ENCODE measurements around the gene OGFR. TPM values are rescaled to one million over a fixed set of nuclear protein-coding genes. Genes with fewer than 3 reads are reported as not detected.

OGFR gene
- polyA plus RNA-seq, 1 experiment, result 19.7 TPM

DNA sequence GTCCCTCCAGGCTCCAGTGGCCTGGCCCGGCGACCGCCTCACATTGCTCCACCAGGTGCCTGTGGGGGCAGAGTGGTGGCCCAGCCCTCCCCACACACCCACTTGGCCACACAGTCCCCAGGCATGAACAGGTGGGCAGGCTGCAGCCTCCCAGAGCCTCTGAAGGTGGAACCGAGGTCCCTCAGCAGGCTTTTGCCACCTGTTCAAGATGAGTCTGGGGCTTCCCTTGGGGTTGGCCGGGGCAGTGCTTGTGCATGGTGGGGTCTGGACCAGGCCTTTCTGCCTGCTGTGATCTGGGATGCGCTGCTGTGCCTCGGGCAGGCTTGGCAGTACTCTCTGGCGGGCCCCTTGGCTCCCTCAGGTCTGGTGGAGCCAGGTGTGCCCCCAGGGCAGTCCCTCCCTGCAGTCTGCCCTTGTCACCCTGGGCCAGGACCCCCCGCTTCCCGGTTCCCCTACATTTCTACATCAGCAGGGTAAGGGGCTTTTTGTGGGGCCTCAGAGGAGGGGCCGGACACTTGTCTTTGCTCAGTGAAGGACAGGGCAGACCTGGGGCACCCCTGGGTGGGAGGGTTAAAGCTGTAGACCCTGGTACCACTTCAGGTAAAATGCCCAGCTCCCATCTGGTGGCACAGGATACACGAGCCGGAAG lies 9.5 kb downstream of the OGFR start:
- H3K27ac ChIP-seq (ENCODE audit: low read depth, low read length), result no peak overlapping the region
- H3K27me3 ChIP-seq (ENCODE audit: control insufficient read depth, insufficient read depth, low read length), result peaks cover 22% of the 10 kb centered on the region
- DNase-seq (ENCODE audit: low read depth, low spot score), result no peak
- no peaks in the 10 kb centered on the region; the same call in 1 of the 2 replicates for H3K9me3 ChIP-seq (ENCODE audit: control insufficient read depth, insufficient read depth, low read length)
- ChIA-PET CTCF (no interaction called here), POLR2A (no interaction called here)
- no peak overlapping the region for H3K4me3 ChIP-seq (ENCODE audit: low read depth, low read length)
- TF ChIP-seq, protein P1, sequence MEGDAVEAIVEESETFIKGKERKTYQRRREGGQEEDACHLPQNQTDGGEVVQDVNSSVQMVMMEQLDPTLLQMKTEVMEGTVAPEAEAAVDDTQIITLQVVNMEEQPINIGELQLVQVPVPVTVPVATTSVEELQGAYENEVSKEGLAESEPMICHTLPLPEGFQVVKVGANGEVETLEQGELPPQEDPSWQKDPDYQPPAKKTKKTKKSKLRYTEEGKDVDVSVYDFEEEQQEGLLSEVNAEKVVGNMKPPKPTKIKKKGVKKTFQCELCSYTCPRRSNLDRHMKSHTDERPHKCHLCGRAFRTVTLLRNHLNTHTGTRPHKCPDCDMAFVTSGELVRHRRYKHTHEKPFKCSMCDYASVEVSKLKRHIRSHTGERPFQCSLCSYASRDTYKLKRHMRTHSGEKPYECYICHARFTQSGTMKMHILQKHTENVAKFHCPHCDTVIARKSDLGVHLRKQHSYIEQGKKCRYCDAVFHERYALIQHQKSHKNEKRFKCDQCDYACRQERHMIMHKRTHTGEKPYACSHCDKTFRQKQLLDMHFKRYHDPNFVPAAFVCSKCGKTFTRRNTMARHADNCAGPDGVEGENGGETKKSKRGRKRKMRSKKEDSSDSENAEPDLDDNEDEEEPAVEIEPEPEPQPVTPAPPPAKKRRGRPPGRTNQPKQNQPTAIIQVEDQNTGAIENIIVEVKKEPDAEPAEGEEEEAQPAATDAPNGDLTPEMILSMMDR (IDR thresholded peaks at IDR 0.05; ENCODE audit: low read depth, low read length), result no peak

DNA sequence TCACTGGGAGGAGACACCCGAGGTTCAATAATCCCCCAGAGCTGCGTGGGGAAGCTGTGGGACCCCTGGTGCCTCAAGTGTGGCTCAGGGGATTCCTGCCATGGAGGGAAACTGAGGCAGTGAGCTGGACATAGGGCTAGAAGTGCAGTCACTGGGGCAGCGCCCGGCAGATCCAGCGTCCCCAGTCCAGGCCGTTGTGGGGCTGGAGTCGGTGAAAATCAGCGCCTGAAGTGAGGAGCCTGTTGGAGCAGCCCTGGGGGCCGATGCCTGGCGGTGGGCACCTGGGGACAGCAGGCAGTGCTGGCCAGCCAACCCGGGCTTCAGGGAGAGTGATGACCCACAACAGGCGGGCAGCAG lies 10.1 kb downstream of the OGFR start:
- no peak overlapping the region for H3K4me3 ChIP-seq (ENCODE audit: low read depth, low read length)
- TF ChIP-seq, protein P1 (IDR thresholded peaks at IDR 0.05; ENCODE audit: low read depth, low read length), result no peak
- ChIA-PET CTCF (no interaction called here), POLR2A (interaction anchor here (1.0 kb wide), 1 partner anchor 18 kb away, joined by 3 read pairs; the partner anchor contains the start of gene MRGBP)
- peaks cover 22% of the 10 kb centered on the region for H3K27me3 ChIP-seq (ENCODE audit: control insufficient read depth, insufficient read depth, low read length)
- H3K9me3 ChIP-seq (ENCODE audit: control insufficient read depth, insufficient read depth, low read length), result no peaks in the 10 kb centered on the region; the same call in 1 of the 2 replicates
- DNase-seq (ENCODE audit: low read depth, low spot score), result no peak
- H3K27ac ChIP-seq (ENCODE audit: low read depth, low read length), result no peak overlapping the region

DNA sequence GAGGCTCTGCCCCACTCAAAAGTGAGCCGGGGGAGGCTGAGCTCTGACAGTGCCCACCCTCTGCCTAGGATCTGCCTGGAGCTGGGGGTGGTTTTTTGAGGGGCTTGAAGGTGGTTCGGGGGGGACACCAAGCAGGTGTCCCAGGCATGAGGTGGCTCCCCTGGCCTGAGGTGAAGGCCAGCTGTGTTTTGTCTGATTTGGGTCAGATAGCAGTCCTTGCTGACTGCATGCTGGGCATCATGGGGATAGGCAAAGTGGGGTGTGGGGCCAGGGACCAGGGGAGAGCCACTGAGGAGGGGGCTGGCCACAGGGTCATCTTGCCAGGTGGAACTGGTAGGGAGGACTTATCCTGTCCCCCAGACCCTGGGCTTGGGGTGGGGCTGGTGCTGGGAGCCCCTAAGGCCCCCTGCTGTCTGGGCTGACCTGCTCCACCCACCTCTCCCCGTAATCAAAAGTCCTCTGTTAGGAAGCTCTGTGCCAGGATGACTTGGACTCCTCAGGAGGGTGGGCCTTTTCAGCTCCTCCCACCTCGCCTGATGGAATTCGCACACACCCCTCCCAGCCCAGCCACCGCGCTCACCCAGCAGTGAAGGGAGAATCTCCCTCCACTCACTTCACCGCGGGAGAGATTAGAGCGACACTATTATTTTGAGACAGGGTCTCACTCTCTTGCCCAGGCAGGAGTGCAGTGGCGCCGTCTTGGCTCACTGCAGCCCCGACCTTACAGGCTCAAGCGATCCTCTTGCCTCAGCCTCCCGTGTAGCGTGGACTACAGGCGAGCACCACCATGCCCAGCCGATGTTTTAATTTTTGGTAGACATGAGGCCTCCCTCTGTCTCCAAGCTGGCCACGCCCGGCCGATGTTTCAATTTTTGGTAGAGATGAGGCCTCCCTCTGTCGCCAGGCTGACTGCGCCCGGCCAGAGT lies 10.7 kb downstream of the OGFR start:
- peaks cover 22% of the 10 kb centered on the region for H3K27me3 ChIP-seq (ENCODE audit: control insufficient read depth, insufficient read depth, low read length)
- POLR2A ChIA-PET, result interaction anchor here (1.0 kb wide), 1 partner anchor 19 kb away, joined by 3 read pairs; the partner anchor contains the start of gene MRGBP
- CTCF ChIA-PET, result interaction anchor here (0.8 kb wide), 1 partner anchor 72 kb away, joined by 3 read pairs; no protein-coding TSS in a partner anchor
- no peaks in the 10 kb centered on the region; the same call in 1 of the 2 replicates for H3K9me3 ChIP-seq (ENCODE audit: control insufficient read depth, insufficient read depth, low read length)
- H3K4me3 ChIP-seq (ENCODE audit: low read depth, low read length), result no peak overlapping the region
- DNase-seq (ENCODE audit: low read depth, low spot score), result no peak
- no peak overlapping the region for H3K27ac ChIP-seq (ENCODE audit: low read depth, low read length)
- TF ChIP-seq, protein P1 (IDR thresholded peaks at IDR 0.05; ENCODE audit: low read depth, low read length), result no peak

DNA sequence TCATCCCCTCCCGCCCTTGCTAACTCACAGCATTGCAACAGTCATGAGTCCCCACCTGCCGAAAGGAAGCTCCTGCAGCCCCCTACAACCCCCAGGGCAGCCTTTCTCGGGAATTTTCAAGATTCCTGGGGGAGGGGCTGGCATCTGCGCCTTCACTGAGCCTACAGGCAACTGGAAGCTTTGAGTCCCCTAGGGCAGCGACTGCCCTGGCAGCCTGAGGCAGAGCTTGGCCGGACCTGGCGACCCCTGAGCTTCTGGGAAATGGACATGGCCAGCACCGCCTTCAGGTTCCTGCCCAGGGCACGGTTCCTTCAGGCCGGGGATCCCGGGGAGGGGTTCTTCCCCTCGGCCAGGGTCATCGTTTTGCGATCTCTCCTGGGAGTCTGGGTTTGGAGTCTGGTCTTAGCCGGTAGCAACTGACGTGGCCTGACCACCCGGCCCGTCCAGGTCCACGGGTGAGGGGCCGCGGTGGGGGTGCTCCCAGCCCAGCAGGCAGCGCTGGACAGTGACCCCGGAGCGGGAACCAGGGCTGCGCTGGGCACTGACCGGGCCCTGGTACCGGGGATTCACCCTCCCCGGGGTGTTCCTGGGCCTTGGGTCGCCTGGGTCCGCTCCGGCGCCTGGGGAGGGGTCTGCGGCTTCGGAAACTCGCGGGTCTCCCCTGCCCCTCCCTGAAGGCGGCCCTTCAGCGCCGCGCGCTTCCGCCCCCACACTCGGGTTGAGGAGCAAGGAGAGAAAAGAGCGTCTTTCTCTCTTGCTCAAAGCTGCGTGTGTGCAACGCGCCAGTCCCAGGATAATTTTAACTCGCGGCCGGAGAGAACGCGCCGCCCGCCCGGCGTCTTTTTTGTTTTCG lies 11.6 kb downstream of the OGFR start:
- DNase-seq (ENCODE audit: low read depth, low spot score), result no peak
- Histone ChIP-seq H3K4me3 (ENCODE audit: low read depth, low read length) (peak overlapping the region; percentile 36), H3K27me3 (ENCODE audit: control insufficient read depth, insufficient read depth, low read length) (peaks cover 22% of the 10 kb centered on the region), H3K27ac (ENCODE audit: low read depth, low read length) (no peak overlapping the region), H3K9me3 (ENCODE audit: control insufficient read depth, insufficient read depth, low read length) (no peaks in the 10 kb centered on the region; the same call in 1 of the 2 replicates)
- ChIA-PET CTCF (interaction anchor here (0.5 to 0.8 kb wide), 3 partner anchors 9 to 149 kb away, joined by 3 to 4 read pairs (median 3); no protein-coding TSS in a partner anchor), POLR2A (interaction anchor here (1.0 kb wide), 1 partner anchor 20 kb away, joined by 3 read pairs; the partner anchor contains the start of gene MRGBP)
- TF ChIP-seq, protein P1 (IDR thresholded peaks at IDR 0.05; ENCODE audit: low read depth, low read length), result no peak
